ENCODE measurements around the gene BARHL2.

DNA sequence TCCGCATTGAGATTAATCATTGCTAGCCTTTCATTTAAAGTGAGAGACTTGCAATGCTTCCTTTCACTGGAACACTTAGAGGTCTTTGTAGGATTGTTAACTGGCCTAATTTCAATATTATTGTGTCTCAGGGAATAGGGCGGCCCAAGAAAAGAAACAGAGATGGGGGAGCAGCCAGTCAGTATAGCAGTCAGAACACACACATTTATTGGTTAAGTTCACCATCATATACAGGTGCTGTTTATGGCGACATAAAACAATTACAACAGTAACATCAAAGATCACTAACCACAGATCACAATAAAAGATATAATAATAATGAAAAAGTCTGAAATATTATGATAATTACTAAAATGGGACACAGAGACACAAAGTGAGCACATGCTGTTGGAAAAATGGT lies 29.4 kb downstream of the BARHL2 start:
- TF ChIP-seq, protein P1, sequence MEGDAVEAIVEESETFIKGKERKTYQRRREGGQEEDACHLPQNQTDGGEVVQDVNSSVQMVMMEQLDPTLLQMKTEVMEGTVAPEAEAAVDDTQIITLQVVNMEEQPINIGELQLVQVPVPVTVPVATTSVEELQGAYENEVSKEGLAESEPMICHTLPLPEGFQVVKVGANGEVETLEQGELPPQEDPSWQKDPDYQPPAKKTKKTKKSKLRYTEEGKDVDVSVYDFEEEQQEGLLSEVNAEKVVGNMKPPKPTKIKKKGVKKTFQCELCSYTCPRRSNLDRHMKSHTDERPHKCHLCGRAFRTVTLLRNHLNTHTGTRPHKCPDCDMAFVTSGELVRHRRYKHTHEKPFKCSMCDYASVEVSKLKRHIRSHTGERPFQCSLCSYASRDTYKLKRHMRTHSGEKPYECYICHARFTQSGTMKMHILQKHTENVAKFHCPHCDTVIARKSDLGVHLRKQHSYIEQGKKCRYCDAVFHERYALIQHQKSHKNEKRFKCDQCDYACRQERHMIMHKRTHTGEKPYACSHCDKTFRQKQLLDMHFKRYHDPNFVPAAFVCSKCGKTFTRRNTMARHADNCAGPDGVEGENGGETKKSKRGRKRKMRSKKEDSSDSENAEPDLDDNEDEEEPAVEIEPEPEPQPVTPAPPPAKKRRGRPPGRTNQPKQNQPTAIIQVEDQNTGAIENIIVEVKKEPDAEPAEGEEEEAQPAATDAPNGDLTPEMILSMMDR (IDR thresholded peaks at IDR 0.05; ENCODE audit: low read depth, low read length, poor library complexity, severe bottlenecking), result no peak
- no peak for TF ChIP-seq EZH2phosphoT487 (IDR thresholded peaks at IDR 0.05; ENCODE audit: borderline replicate concordance, low read length)
